HEK293 (cell line): ENCODE data around the gene RNASEH2C.

Experiments used
- CTCF ChIP-seq: fragments of 450-650 bp; formaldehyde crosslinking; IDR thresholded peaks from 2 replicates; pipeline ENCODE4 v1.5.1; 2016; ENCODE audit warnings: missing biosample characterization, missing genetic modification characterization
- KLF7 ChIP-seq: fragments of 450-650 bp; formaldehyde crosslinking; IDR thresholded peaks from 2 replicates; pipeline ENCODE4 v1.5.1; 2016; ENCODE audit warnings: missing biosample characterization, missing genetic modification characterization, borderline replicate concordance
- ZNF707 ChIP-seq: fragments of 450-650 bp; formaldehyde crosslinking; IDR thresholded peaks from 2 replicates; pipeline ENCODE4 v1.5.1; 2016; ENCODE audit warnings: missing biosample characterization, missing genetic modification characterization

DNA sequence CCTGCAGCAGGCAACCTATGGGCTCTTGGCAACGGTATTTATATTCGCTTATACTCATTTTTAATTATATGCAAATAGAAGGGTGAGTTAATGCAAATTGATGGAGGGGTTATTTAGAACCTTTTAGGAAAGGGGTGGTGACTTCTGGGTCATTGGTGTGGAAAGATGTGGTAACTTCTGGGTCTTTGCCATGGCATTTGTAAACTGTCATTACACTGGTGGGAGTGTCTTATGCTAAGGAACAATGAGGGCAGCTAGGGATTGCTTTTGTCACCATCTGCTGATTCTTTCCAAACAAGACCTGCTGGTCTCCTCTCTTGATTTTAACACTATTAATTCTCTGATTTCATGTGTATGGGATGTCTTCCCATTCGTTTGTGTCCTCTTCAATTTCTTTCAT is 20.2 kb downstream of the RNASEH2C start:
- TF ChIP-seq ZNF707 (tag by site-specific recombination) (no peak), CTCF (no peak), KLF7 (tag by site-specific recombination) (no peak)
